ENCODE measurements around the gene MTAP.

Gene MTAP

DNA sequence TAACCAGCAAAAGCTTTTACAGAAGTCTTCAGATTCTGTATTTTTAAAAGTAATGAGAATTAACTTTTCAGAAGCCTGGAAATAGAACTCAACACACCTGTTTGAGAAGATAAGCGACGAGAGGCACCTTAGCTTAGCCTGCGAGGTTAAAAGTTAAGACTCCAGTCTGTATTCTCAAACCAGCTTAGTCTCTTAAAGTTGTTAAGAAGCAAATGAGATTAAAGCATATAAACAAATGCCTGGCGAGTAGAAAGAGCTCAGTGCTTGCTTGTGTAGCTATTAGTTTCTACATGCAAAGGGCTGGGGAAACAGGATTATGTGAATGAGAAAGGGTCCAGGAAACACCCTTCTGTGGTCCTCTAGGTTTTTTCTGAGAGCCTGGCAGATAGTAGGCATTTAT lies 51.7 kb downstream of the MTAP start:
- no peak for DNase-seq

DNA sequence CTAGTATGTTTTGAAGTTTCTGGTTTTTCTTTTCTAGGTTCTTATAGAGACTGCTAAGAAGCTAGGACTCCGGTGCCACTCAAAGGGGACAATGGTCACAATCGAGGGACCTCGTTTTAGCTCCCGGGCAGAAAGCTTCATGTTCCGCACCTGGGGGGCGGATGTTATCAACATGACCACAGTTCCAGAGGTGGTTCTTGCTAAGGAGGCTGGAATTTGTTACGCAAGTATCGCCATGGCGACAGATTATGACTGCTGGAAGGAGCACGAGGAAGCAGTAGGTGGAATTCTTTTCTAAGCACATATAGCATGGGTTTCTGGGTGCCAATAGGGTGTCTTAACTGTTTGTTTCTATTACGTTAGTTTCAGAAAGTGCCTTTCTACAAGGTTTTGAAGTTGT lies 52.2 kb downstream of the MTAP start:
- DNase-seq = no peak

DNA sequence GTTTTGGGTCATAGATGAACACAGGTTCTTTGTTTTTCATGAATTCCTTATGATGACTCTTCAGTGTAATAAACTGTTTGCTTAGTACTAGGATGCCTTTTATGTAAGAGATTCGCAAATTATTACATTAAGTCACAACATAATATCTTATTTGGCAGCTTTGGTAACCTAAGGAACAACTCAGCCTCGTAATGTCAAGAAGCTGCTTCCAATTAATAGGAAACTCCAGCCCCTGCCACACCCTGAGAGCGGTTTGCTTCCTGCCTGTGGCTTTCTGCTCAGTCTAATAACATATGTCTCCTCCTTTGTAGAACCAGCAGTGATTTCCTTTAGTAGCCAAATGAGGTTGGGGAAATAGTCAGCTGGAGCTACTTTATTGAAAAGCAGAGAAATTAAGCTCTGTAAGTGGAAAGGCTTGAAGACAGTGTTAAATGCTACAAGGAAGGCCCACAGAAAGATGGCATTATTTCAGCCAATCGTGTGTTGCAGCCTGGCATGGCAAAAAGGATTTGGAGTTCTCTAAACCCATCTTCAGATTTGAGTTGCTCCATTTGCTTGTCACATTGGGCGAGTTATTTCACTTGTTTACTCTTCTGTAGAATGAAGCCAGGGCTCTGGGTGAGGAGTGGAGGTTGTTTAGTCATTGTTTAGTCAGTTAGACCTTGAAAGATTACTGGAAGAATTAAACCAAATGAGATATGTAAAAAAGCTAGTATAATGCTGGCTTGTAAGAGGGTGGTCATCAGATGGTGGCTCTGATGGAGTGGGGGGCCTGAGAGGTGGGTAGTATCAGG lies 54.1 kb downstream of the MTAP start:
- DNase-seq = no peak

DNA sequence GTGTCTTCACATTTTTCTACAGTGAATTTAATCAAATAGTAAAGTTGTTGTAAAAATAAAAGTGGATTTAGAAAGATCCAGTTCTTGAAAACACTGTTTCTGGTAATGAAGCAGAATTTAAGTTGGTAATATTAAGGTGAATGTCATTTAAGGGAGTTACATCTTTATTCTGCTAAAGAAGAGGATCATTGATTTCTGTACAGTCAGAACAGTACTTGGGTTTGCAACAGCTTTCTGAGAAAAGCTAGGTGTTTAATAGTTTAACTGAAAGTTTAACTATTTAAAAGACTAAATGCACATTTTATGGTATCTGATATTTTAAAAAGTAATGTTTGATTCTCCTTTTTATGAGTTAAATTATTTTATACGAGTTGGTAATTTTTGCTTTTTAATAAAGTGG lies 60.4 kb downstream of the MTAP start:
- DNase-seq = no peak

DNA sequence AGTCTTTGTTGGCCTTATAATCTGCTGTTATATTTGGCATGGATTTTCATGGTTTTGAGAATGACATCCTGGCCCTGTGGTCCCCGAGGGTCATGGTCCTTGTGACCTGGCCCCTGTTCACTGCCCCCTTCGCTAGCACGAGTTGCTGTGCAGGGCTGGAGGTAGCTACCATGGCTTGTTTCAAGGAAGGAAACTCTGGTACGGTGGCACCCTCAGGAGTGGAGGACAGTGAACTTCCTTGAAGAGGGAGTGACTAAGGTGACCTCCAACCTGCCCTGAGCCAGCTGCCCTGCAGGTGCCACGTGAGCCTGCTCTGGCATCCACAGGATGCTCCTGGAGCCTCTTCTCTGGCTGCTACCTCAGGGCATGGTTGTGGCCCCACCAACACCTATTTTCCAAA lies 62.1 kb downstream of the MTAP start:
- no peak for DNase-seq

DNA sequence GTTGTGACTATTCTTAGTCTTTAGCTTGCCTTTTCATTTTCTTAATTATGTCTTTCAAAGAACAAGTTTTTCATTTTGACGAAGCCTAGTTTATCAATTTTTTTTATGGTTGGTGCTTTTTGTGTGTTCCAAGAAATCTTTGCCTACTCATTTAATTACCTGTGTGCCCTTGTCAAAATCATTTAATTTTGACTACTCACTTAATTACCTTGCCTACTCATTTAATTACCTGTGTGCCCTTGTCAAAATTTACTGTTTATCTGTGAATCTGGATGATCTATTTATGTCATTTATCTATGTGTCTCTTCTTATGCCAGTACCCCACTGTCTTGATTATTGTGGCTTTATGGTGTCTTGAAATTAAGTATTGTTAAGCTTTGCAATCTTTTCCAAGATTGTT lies 63.9 kb downstream of the MTAP start:
- no peak for DNase-seq

DNA sequence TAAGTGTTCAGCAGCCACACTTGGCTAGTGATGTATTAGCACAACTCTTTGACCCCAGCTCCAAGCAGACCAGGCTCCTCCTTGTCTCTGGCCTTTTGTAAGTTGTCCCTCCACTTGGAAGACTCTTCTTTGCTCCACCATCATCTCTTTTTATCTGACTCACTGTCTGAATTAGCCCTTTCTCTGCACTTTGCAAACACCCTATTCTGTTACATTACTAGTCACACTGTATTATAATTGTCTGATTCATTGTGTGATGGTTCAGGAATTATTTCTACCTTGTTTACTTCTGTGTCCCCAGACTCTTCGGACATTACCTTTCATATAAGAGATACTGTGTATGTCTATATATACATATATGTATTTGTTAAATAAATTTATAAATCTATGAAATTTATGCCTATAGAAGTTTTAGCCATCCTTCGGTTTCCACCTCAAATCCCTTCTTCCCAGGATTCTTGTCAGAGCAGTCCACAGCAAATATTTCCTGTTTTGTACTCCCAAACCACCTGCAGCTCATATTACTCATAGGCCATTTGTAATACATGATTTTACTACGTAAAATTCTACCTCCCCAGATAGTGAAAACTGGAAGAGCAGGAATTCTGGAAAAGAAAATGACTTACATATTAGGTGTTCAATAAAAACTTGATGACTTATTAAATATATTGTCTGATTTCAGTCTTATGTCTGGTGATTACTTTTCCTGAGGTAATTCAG lies 69.0 kb downstream of the MTAP start:
- DNase-seq = no peak

DNA sequence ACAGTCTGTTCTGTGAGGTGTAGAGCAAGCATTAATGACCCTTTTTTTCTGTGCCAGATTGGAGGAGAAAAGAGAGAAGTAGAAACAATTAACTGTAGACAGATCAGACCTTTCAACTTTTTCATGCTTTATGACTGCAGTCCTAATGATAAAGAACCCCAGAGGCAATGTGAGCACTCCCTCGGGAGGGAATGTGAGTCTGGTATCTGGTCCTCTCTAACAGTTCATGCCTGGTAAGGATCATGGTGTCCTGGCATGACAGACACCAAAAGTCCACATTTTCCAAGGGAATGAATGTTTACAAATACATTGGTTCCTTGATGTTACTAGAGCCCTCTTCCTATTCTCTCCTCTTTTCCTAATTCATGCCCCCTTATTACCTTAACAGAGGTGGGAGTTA lies 70.3 kb downstream of the MTAP start:
- no peak for DNase-seq

DNA sequence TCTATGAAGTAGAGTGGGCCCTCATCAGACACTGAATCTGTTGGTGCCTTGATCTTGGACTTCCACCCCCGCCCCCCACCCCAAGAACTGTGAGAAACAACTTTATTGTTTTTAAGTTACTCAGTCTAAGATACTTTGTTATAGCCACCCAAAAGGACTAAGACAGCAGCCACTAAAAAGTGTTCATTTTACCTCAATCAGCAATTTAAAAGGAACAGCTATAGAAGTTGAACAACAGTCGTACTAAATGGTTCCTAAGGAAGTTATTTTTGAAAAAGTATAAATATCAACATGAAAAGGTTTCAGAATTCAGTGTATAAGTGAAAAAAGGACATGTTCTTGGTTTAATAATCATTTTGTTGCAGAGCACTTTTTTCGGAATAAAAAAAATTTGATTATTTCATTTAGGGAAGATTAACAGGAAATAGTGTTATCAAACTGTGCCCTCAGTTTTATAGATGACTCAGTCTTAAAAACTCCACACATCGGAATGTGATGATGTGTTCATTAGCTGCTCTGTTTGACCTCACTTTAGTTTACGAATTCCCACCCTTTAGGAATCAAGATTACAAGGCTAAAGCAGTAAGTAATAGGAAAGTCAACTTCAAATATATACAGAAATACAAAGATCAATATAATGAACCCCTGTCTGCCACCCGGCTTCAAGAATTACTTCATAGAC lies 71.2 kb downstream of the MTAP start:
- no peak for DNase-seq

DNA sequence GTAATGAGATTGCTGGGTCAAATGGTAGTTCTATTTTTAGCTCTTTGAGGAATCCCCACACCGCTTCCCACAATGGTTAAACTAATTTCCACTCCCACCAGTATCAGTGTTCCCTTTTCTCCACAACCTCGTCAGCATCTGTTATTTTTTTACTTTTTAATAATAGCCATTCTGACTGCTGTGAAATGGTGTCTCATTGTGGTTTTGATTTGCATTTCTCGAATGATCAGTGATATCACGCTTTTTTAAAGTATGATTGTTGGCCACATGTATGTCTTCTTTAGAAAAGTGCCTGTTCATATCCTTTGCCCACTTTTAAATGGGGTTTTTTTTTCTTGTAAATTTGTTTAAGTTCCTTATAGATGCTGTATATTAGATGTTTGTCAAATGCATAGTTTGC lies 73.5 kb downstream of the MTAP start:
- DNase-seq = no peak

DNA sequence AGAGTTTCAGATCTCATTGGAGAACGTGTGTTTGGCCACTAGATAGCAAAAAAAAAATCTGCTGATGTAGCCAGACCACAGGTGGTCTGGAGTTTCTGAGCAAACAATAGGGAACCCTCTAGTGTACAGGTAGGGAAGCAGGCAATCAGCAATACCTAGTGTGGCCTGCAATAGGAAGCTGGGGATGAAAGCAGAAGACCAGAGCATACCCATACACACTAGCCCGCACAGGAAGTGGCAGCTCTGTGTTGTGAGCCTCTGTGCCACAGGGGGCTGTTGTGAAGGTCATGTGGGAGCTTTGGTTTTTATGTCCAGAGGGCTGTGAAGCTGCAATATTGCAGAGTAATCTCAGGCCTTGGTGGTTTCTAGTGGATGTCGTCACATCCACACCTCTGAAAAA lies 81.2 kb downstream of the MTAP start:
- DNase-seq = no peak

DNA sequence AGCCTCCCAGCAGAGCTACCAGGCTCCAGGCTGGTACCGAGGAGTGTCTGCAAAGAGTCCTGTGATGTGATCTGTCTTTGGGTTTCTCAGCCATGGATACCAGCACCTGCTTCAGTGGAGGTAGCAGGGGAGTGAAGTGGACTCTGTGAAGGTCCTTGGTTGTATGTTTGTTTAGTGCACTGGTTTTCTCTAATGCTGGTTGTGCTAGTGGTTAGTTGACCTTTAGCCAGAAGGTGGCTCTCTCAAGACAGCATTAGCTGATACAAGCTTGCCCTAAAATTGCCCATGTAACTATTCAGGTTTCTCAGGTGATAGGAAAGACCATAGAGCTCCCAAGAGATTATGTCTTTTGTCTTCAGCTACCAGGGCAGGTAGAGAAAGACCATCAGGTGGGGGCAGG lies 87.2 kb downstream of the MTAP start:
- no peak for DNase-seq

DNA sequence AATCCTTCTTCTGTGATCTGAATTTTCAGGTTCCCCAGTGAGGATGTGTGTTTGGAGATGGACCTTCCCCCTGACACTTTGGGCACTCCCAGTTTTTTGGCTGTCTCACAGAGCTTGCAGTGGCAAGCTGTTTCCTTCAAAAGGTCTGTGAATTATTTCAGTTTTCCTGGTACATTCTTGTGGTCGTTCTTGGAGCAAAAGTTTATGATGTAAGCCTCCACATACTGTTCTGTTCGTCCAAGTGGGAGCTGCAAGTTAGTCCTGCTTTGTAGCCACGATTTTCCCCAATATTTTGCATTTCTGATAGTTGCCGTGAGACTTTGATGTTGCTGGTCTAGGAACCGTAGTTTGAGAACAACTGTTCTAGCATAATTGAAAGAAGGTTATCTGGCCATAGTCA lies 88.3 kb downstream of the MTAP start:
- DNase-seq = no peak

DNA sequence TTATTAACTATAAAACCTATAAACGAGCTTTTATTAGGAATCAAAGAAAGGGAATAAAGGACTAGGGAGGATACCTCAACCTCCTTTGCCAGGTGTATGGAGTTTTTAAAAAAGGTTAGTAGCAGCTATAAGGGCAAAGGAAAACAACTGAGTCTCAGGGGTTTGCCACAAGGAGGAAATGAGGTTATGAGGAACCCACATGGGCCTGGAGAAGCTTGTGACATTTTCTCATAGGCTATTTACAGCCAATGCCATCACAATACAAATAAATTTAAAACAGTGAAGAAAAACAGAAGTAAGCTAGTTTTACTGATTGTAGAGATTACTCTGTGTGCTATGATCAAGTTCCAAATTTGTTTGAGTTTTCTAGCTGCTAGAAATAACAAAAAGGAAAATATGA lies 99.1 kb downstream of the MTAP start:
- no peak for DNase-seq

DNA sequence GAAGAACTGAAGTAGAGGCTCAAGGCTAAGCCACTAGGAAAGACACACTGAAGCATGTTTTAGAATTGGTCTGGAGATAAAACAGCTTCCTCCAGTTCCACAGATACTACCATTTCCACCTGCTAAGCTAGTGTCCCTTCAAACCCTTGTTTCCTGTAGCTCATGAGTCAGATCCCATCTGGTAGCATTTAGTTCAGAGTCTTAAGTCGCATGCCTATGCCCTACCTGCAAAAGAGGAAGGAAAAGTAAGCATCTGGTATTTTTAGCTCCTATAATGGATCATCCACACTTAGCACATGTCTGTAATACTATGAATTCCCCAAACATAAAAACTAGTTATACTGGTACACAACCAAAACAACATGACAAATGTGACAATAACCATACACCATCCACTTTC lies 99.7 kb downstream of the MTAP start:
- no peak for DNase-seq

DNA sequence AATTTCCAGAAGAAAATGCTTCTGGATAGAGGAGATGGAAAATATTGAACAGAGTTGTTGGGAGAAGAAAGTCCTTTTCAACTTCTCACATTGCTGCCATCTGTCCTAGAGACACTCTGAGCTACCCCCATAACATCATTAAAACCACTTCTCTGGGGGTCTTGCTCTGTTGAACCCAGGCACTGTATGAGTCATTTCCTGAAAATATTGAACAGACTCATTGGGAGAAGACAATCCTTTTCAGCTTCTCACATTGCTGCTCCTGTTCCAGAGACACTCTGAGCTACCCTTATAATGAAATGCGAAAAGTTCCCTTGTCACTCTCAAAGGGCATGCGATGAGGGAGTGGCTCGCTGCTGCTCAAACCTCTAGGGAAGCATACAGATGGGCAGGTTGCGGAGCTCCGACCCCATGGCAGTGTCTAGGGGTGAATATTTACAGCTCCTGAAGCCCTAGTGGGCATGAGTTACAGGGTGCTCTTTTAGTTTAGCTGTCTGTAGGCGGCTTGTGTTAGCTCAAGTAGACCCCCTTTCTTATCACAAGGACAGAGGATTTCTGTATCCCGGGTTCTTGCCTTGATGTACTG lies 101.0 kb downstream of the MTAP start:
- DNase-seq = no peak

DNA sequence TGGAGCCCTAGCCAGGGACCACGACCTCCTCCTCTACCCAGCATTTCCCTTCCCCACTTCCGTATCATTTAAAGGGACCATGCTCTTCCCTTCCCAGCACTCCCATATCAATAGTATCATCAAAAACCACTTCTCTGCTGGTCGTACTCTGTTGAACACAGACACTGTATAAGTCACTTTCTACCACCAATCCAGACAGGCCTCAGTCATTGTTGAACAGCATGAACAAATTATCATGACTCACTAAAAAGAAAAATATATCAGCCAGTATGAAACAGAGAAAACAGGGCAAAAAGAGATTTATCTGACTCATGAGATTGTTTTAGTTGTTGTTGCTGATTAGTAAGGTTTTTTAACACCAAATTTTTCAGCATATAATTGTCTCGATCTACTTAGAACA lies 101.9 kb downstream of the MTAP start:
- DNase-seq = no peak

DNA sequence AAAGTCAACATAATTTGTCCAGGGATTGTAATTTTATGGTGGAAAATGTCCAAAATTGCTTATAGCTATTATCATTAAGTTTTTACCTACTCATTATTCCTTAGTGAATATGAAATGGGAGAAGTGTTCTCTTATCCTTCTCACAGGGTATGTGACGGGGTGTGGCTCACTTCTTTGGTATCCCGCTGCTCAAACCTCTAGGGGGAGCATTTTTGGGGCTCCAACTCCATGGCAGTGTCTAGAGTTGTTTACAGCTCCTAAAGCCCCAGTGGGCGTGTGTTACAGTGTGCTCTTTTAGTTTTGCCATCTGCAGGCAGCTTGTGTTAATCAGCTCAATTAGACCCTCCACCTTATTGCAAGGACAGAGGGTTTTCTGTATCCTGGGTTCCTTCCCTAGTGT lies 102.3 kb downstream of the MTAP start:
- DNase-seq = no peak

DNA sequence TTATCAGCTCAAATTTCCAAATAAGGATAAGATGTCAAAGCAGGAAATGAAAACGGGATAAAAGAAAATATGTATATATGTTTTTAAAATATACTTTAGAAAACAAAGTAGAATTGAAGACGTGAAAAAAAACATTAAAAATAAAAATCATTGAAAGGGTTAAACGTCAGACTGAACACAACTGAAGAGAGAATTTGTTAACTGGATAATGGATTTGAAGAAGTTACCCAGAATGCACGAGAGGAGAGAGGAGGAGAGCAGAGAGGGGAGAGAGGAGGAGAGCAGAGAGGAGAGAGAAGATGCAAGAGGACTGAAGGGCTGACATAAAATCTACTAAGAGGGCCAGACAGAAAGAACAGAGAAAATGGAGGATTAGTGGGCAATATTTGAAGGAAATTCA lies 103.8 kb downstream of the MTAP start:
- no peak for DNase-seq

DNA sequence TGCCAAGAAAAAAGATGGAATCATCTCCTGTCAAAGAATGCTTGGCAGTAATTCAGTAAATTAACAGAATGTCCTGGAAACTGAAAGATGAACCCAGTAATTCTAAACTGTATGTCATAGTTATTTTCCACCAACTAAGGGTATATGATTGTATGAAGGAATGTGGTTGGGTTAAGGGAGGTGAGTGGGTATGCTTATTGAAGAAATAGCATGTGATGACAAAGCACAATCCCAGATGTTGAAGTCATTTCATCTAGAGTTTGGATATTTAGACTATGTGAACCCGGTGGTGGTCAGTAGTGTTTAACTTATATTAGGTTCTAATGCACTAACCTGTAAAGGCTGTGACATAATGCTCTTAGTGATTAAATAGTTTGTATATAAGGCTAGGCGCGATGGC lies 104.4 kb downstream of the MTAP start:
- DNase-seq = no peak

DNA sequence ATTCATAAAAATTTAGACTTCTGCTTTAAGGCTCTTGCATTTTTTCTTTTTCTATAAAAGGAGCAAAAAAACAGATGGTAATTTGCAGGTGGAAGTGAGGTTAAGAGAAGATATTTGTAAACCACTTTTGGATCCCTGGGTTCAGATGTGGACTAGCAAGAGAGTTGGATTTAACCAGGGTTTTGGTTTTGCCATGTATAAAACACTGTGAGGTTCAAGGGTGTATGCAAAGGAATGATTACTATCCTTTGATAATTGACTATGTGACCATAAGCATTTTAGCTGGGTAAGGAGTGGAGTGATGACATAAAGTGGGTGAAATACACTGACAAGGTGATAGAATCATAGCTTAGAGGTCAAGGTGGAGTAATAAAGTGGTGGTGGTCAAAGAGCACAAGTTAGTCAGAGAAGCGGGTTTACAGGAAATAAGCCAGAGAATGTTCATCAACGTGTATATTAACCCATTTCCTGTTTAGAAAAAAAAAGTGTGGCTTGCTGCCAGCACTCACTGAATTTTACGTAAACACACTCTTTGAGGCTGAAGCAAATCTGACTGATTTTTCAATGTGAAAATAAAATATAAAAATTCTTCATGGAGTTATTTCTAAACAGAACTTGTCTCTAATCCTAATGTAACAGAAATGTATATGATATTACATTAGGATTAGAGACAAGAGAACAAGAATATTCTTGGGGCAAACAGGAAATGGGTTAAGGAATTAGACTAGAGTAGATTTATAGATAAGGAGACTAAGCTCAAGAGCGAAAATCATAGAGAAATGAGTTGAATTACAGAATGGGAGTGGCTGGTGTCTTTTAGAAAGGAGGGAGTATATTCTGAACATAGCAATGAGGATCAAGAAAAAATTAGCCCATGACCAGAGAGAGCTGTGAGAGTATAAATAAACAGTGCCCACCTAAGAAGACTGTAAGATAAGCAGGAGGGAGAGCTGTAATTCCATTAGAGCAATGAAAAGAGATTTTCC lies 117.2 kb downstream of the MTAP start:
- DNase-seq = no peak

DNA sequence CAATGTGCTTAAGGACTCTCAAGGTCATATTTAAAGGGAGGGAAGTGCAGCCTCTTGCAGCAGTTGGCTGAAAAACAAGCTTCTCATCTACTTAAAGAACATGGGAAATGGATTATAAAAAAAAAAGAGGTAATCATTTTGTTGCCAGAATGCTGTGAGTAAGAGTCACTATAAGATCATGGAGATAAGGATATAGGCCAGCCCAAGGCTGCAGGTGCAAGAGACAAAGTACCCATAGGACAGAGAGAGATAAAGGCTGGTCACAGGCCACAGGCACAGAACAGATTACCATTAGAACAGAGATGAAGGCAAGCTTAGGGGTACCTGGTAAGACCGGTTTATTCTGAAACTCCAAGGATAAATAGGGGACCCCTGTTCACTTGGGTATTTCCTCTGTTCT lies 121.3 kb downstream of the MTAP start:
- no peak for DNase-seq

DNA sequence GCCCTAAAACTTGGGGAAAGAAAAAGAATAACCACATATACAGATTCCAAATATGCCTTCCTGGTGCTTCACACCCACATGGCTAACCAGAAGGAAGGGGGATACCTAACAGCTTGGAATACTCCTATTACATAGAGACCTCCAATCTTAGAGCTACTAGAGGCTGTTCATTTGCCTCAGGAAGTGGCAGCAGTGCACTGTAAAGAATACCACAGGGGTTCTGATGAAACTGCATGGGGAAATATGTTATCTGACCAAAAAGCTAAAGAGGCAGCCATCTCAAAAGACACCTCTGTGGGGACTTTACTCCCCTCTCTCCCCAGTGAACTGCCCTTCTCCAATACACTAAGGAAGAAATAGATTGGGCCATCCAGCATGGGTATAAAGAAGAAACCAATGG lies 125.3 kb downstream of the MTAP start:
- no peak for DNase-seq
